Measurements from ENCODE around the gene SMIM41.

Gene SMIM41

DNA sequence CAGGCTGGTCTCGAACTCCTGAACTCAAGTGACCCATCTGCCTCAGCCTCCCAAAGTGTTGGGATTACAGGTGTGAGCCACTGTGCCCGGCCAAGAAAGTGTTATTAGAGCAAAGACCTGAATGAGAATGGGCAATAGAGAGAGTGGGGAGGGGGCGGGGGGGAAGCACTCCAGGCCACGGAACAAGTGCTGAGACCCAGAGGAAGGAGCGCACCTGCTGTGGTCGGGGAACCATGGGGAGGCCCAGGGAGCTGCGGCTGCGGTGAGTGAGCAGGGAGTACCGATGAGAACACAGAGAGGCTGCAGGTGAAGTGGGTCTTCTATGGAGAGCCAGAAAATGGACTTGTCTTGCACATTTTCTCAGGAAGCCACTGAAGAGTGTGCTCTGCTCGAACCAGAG, 10.8 kb downstream of the SMIM41 start:
- Histone ChIP-seq H3K79me2 (no peaks in the 10 kb centered on the region), H3K9me3 (ENCODE audit: control insufficient read depth, low read length) (no peaks in the 10 kb centered on the region), H3K36me3 (ENCODE audit: control insufficient read depth, insufficient read depth, low read length) (no peaks in the 10 kb centered on the region), H3K4me2 (ENCODE audit: low read length) (no peak overlapping the region), H3K4me3 (ENCODE audit: low read depth, low read length) (no peak overlapping the region), H3K4me1 (peaks cover 16% of the 10 kb centered on the region), H3K27me3 (ENCODE audit: control insufficient read depth, insufficient read depth, low read length) (no peaks in the 10 kb centered on the region), H2AFZ (no peak overlapping the region), H3K27ac (no peak overlapping the region), H3K9ac (no peak overlapping the region)
- TF ChIP-seq, protein P1, sequence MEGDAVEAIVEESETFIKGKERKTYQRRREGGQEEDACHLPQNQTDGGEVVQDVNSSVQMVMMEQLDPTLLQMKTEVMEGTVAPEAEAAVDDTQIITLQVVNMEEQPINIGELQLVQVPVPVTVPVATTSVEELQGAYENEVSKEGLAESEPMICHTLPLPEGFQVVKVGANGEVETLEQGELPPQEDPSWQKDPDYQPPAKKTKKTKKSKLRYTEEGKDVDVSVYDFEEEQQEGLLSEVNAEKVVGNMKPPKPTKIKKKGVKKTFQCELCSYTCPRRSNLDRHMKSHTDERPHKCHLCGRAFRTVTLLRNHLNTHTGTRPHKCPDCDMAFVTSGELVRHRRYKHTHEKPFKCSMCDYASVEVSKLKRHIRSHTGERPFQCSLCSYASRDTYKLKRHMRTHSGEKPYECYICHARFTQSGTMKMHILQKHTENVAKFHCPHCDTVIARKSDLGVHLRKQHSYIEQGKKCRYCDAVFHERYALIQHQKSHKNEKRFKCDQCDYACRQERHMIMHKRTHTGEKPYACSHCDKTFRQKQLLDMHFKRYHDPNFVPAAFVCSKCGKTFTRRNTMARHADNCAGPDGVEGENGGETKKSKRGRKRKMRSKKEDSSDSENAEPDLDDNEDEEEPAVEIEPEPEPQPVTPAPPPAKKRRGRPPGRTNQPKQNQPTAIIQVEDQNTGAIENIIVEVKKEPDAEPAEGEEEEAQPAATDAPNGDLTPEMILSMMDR (IDR thresholded peaks at IDR 0.05) = no peak

DNA sequence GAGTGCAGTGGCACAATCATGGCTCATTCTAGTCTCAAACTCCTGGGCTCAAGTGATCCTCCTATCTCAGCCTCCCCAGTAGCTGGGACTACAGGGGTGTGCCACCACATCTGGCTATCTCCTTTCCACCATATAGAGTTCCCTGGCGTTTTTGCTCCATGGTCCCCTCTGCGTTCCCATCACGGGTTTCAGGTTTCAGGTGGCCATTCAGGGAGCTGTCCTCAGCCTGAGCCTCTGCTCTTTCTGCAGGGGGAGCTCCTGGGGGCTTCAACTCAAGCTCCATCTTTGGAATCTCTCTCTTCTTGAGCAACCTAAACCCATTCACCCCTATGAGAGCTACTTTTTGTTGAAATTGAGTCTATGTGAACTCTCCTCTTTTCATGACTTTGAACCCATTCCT, 11.6 kb downstream of the SMIM41 start:
- H3K9ac ChIP-seq = no peak overlapping the region
- no peaks in the 10 kb centered on the region for H3K9me3 ChIP-seq (ENCODE audit: control insufficient read depth, low read length)
- H3K27ac ChIP-seq = no peak overlapping the region
- peaks cover 16% of the 10 kb centered on the region for H3K4me1 ChIP-seq
- H3K36me3 ChIP-seq (ENCODE audit: control insufficient read depth, insufficient read depth, low read length) = no peaks in the 10 kb centered on the region
- no peaks in the 10 kb centered on the region for H3K79me2 ChIP-seq
- H3K4me3 ChIP-seq (ENCODE audit: low read depth, low read length) = no peak overlapping the region
- TF ChIP-seq, protein P1 (IDR thresholded peaks at IDR 0.05) = no peak
- H3K4me2 ChIP-seq (ENCODE audit: low read length) = no peak overlapping the region
- H2AFZ ChIP-seq = no peak overlapping the region
- no peaks in the 10 kb centered on the region for H3K27me3 ChIP-seq (ENCODE audit: control insufficient read depth, insufficient read depth, low read length)

DNA sequence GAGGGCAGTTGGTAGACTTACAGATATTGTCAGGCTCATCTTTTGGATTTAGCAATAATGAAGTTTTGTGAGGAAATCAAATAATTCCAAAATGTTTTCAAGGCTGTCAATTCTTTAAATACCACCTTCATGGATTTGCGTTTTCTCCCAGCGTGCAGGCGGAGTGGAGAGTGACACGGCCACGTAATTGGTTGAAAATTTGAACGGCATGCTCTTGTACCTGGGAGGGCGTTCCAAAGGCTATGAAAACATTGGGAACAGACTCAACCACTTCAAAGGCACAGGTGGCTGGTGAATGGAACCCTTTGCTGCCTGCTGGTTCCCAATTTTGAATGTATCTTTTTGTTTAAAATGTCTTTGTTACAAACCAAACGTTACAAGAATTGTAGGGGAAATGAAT, 12.4 kb downstream of the SMIM41 start:
- Histone ChIP-seq H3K36me3 (ENCODE audit: control insufficient read depth, insufficient read depth, low read length) (no peaks in the 10 kb centered on the region), H3K27ac (no peak overlapping the region), H3K9ac (no peak overlapping the region), H2AFZ (no peak overlapping the region), H3K4me1 (peaks cover 9% of the 10 kb centered on the region), H3K27me3 (ENCODE audit: control insufficient read depth, insufficient read depth, low read length) (no peaks in the 10 kb centered on the region), H3K9me3 (ENCODE audit: control insufficient read depth, low read length) (no peaks in the 10 kb centered on the region), H3K4me3 (ENCODE audit: low read depth, low read length) (no peak overlapping the region), H3K79me2 (no peaks in the 10 kb centered on the region), H3K4me2 (ENCODE audit: low read length) (no peak overlapping the region)
- TF ChIP-seq, protein P1 (IDR thresholded peaks at IDR 0.05) = no peak

DNA sequence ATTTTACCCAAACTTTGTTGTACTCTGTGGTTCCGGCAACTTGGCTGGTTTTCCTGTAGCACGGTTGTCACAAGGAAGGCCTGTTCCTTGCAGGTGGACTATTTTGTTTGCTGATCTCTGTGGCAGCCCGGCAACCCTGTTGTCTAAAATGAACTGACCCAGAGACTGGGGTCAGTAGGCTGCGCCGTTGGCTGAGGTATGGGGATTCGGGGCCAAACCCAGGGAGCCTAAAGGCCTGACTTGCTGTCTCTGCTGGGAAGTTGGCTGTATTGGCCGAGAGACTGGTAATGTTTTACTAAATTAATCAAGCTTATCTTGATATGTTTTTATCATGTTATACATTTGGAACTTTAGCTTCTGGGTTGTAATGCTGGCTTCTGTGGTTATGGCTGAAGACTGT, 13.8 kb downstream of the SMIM41 start:
- Histone ChIP-seq H2AFZ (no peak overlapping the region), H3K9me3 (ENCODE audit: control insufficient read depth, low read length) (no peaks in the 10 kb centered on the region), H3K36me3 (ENCODE audit: control insufficient read depth, insufficient read depth, low read length) (no peaks in the 10 kb centered on the region), H3K9ac (no peak overlapping the region), H3K79me2 (no peaks in the 10 kb centered on the region), H3K27ac (no peak overlapping the region), H3K4me2 (ENCODE audit: low read length) (no peak overlapping the region), H3K27me3 (ENCODE audit: control insufficient read depth, insufficient read depth, low read length) (no peaks in the 10 kb centered on the region), H3K4me1 (no peaks in the 10 kb centered on the region), H3K4me3 (ENCODE audit: low read depth, low read length) (no peak overlapping the region)
- TF ChIP-seq, protein P1 (IDR thresholded peaks at IDR 0.05) = no peak

DNA sequence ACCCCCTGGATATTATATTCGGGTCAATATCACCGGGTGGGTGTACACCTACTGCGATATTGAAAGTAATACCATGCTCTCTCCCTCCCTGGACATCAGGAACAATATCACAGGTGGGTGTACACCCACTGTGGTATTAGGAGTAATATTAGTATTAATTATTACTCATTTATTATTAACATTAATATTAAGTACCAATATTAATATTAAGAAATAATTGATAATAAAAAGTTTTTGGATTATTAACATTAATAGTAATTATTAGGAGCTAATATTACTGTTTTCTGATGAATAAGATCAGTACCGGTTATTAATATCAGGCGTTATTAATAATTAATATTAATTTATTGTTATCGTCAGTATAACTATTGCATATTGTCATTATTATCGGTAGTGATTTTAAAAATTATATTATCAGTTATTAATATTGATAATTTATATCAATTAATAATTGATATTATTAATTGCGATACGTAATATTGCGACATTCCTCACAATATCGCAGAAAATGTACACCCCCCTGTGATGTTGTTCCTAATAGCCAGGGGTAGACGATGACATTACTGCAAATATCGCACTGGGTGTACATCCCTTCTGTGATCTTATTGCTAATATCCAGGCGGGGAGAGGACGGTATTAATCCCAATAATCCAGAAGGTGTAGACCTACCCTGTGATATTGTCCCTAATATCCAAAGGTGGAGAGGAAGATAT, 17.0 kb downstream of the SMIM41 start:
- no peaks in the 10 kb centered on the region for H3K27me3 ChIP-seq (ENCODE audit: control insufficient read depth, insufficient read depth, low read length)
- no peak overlapping the region for H3K4me3 ChIP-seq (ENCODE audit: low read depth, low read length)
- H3K4me2 ChIP-seq (ENCODE audit: low read length) = no peak overlapping the region
- no peak overlapping the region for H3K27ac ChIP-seq
- TF ChIP-seq, protein P1 (IDR thresholded peaks at IDR 0.05) = no peak
- no peaks in the 10 kb centered on the region for H3K36me3 ChIP-seq (ENCODE audit: control insufficient read depth, insufficient read depth, low read length)
- no peaks in the 10 kb centered on the region for H3K79me2 ChIP-seq
- no peaks in the 10 kb centered on the region for H3K4me1 ChIP-seq
- no peaks in the 10 kb centered on the region for H3K9me3 ChIP-seq (ENCODE audit: control insufficient read depth, low read length)
- H2AFZ ChIP-seq = no peak overlapping the region
- no peak overlapping the region for H3K9ac ChIP-seq
